Mesenteric fat pad (tissue), 1 donor: ENCODE results near the gene TMEM200A. TPM values are rescaled to one million over a fixed set of nuclear protein-coding genes. Genes with fewer than 3 reads are reported as not detected.

Experiments
- DNase-seq: peaks from one replicate; pipeline ENCODE4 v3.0.0-alpha.2; 2020; ENCODE audit warnings: low spot score
- total RNA-seq: library from RNA; stranded (reverse); fragmentation: NEBNext Ultra II Directional; extraction: Animal tissue kit (Norgen Biotek cat#: 25700); gene quantifications from one replicate; pipeline ENCODE4 v1.2.1, GENCODE V29; 2021
- donor health status: DM: yes; HTN: yes; CAD: no.

TMEM200A gene
- total RNA-seq, 1 donor from 2014 or later: 4.3 TPM

DNA sequence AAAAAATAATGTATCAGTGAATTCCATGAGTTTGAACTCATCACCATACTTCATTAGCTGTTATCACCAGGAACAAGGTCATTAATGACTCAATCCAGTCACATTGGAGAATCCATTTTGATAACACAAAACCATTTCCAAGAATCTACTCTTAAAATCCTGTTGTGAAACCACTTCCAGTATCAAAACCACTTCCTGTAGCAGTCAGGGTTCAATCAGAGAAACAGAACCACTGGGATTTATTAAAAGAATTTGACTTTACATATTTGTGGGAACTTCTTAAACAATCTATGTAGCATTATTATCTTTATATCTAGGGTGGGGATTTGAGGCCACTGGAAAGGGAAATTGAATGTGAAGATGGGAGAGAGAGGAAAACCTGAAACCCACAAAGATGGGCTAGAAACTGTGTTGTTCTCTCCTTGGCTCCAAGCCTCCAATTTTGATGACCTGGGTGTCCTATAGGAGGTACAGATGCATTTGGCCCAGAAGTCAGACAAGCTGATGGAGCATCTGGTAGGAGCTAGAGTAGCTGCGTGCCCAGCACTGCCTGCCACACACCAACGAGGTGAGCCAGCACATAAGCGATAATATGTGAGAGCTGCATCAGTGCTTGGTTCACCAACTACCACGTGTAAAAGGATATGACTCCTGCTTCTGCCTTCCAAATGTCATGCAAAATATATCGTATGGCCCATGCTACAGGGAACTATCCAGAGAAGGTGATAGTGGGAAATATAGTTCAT, 117.0 kb downstream of the TMEM200A start:
- DNase-seq: no peak

GRCh38 chr6:130485870-130486269, 120.1 kb downstream of the TMEM200A start:
- no peak for DNase-seq

DNA sequence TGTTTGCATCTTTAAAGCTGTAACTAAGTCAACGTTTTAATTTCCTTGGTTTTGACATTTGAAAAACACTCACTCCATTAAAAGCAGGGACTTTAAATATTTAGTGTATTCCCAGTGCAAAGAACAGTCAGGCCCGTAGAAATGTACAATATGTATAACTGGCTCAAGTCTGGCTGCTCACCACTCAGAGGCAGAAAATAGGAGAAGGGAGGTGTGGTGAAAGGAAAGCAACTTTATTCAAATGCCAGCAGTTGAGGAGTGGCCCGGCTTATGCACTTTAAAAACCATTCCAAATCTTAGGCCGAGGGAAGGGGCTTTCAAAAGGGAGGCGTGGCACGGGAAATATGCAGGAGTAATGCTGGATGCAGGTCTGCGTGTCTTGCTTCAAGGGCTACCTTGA, 120.6 kb downstream of the TMEM200A start:
- no peak for DNase-seq

- no peak for DNase-seq
Measured at GRCh38 chr6:130489514-130489913, 123.7 kb downstream of the TMEM200A start.

Other genes with a start within 250 kb of the TMEM200A start
- gene SAMD3, start 143.1 kb upstream of the TMEM200A start, total RNA-seq: 0.84 TPM